HG02763 (cell line): ENCODE measurements around the gene TRIM65.

Experiments used
- ATAC-seq: cut with Tn5 transposase; IDR thresholded peaks from one replicate; pipeline ENCODE4 v1.9.1; 2021; ENCODE audit warnings: mild to moderate bottlenecking, moderate library complexity; ENCODE audit not compliant: unreplicated experiment

TRIM65 gene

GRCh38 chr17:75839942-75840798 is 56.6 kb downstream of the TRIM65 start:
- ATAC-seq: no peak
